NB4 (cell line): ENCODE measurements around the gene GNA12.

Source experiments
- CTCF ChIP-seq: IDR thresholded peaks from one replicate; pipeline ENCODE4 v1.5.1; 2012; ENCODE audit warnings: low read depth, low read length
- MAX ChIP-seq: IDR thresholded peaks from 2 replicates; pipeline ENCODE4 v1.6.1; 2011; ENCODE audit warnings: low read depth, low read length
- MYC ChIP-seq: IDR thresholded peaks from 2 replicates; pipeline ENCODE4 v1.6.1; 2011; ENCODE audit warnings: low read depth, low read length
- POLR2A ChIP-seq: IDR thresholded peaks from 2 replicates; pipeline ENCODE4 v1.6.1; 2011; ENCODE audit warnings: mild to moderate bottlenecking; ENCODE audit not compliant: insufficient read length; ENCODE audit errors: extremely low read depth

- TF ChIP-seq CTCF (no peak), POLR2A (no peak), MYC (no peak), MAX (no peak)
Measured at GRCh38 chr7:2724453-2725177, 119.5 kb downstream of the GNA12 start.
